ENCODE data around the gene ADPGK. TPM values are rescaled to one million over a fixed set of nuclear protein-coding genes. Genes with fewer than 3 reads are reported as not detected.
"Not testable (repeated sequence)": the region's sequence is repeated elsewhere in the genome, so short reads cannot be mapped to it uniquely, and the experiment has no call there.

Gene ADPGK
- total RNA-seq, 1 donor from 2014 or later = 67.3 TPM

DNA sequence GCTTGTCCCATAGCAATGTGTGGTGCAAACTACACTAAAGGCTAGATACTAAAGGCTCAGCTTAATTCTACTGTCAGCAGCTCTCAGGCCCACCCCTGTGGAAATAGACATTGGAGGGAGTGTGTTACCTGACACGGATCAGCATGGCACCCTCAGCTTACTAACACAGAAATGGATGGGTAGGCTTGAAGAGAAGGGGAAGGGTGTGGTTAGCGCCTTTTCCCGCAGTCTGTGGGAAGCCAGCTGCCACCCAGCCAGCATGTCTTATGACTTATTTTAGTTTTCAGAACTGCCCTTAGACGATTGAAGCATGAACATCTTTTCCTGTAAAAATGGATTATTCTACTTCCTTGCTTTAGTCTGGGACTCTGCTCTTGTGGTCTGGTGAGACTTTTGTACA is 25.8 kb upstream of the ADPGK start:
- H3K36me3 Mint-ChIP-seq (ENCODE audit: low read depth, unreplicated experiment) = peaks cover 4% of the 10 kb centered on the region
- H3K79me2 ChIP-seq (ENCODE audit: insufficient read depth, low read length) = no peaks in the 10 kb centered on the region
- H3K9me3 ChIP-seq (ENCODE audit: insufficient read depth, low read depth, low read length) = no peaks in the 10 kb centered on the region
- H3K4me1 ChIP-seq (ENCODE audit: insufficient read depth, low read length) = no peaks in the 10 kb centered on the region
- no peak overlapping the region for H3K4me2 ChIP-seq (ENCODE audit: low read length)
- no peak overlapping the region for H3K27ac ChIP-seq (ENCODE audit: low read depth, low read length)
- FAIRE-seq = no peak
- peaks cover 25% of the 10 kb centered on the region for H3K27me3 Mint-ChIP-seq (ENCODE audit: low read depth, unreplicated experiment)
- TF ChIP-seq, protein P1, sequence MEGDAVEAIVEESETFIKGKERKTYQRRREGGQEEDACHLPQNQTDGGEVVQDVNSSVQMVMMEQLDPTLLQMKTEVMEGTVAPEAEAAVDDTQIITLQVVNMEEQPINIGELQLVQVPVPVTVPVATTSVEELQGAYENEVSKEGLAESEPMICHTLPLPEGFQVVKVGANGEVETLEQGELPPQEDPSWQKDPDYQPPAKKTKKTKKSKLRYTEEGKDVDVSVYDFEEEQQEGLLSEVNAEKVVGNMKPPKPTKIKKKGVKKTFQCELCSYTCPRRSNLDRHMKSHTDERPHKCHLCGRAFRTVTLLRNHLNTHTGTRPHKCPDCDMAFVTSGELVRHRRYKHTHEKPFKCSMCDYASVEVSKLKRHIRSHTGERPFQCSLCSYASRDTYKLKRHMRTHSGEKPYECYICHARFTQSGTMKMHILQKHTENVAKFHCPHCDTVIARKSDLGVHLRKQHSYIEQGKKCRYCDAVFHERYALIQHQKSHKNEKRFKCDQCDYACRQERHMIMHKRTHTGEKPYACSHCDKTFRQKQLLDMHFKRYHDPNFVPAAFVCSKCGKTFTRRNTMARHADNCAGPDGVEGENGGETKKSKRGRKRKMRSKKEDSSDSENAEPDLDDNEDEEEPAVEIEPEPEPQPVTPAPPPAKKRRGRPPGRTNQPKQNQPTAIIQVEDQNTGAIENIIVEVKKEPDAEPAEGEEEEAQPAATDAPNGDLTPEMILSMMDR (IDR thresholded peaks at IDR 0.05; ENCODE audit: insufficient read depth, low read depth, low read length) = no peak
- no peak for TF ChIP-seq EZH2 (IDR thresholded peaks at IDR 0.05; ENCODE audit: insufficient read depth, low read length)
- peaks cover 9% of the 10 kb centered on the region for H3K27me3 ChIP-seq (ENCODE audit: insufficient read depth, low read length)
- H3K36me3 ChIP-seq (ENCODE audit: insufficient read depth, low read length) = no peaks in the 10 kb centered on the region
- H3K4me3 Mint-ChIP-seq (ENCODE audit: unreplicated experiment) = no peak overlapping the region
- no peak overlapping the region for H3K9ac ChIP-seq (ENCODE audit: low read length)
- H3K9me3 Mint-ChIP-seq (ENCODE audit: unreplicated experiment) = peaks cover 8% of the 10 kb centered on the region
- H2AFZ ChIP-seq (ENCODE audit: low read depth, low read length) = no peak overlapping the region
- H3K4me3 ChIP-seq (ENCODE audit: insufficient read depth, low read depth, low read length) = no peak overlapping the region
- H4K20me1 ChIP-seq (ENCODE audit: insufficient read depth, low read length) = no peaks in the 10 kb centered on the region
- no peaks in the 10 kb centered on the region for H3K4me1 Mint-ChIP-seq (ENCODE audit: low read depth, unreplicated experiment)
- H3K27ac Mint-ChIP-seq (ENCODE audit: unreplicated experiment) = no peak overlapping the region
- no peak for DNase-seq (ENCODE audit: low read depth)

DNA sequence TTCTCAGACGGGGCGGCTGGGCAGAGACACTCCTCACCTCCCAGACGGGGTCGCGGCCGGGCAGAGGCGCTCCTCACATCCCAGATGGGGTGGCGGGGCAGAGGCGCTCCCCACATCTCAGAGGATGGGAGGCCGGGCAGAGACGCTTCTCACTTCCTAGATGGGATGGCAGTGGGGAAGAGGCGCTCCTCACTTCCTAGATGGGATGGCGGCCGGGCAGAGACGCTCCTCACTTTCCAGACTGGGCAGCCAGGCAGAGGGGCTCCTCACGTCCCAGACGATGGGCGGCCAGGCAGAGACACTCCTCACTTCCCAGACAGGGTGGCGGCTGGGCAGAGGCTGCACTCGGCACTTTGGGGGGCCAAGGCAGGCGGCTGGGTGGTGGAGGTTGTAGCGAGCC is 23.8 kb upstream of the ADPGK start:
- not testable (repeated sequence) for H3K27me3 ChIP-seq (ENCODE audit: insufficient read depth, low read length); H3K9me3 ChIP-seq (ENCODE audit: insufficient read depth, low read depth, low read length); DNase-seq (ENCODE audit: low read depth); H3K9me3 Mint-ChIP-seq (ENCODE audit: unreplicated experiment); H3K36me3 ChIP-seq (ENCODE audit: insufficient read depth, low read length); H3K4me2 ChIP-seq (ENCODE audit: low read length); H3K4me1 Mint-ChIP-seq (ENCODE audit: low read depth, unreplicated experiment); H3K79me2 ChIP-seq (ENCODE audit: insufficient read depth, low read length); H3K9ac ChIP-seq (ENCODE audit: low read length); H3K27ac ChIP-seq (ENCODE audit: low read depth, low read length); H3K4me1 ChIP-seq (ENCODE audit: insufficient read depth, low read length); H3K27ac Mint-ChIP-seq (ENCODE audit: unreplicated experiment); H4K20me1 ChIP-seq (ENCODE audit: insufficient read depth, low read length); FAIRE-seq; H3K4me3 Mint-ChIP-seq (ENCODE audit: unreplicated experiment); H2AFZ ChIP-seq (ENCODE audit: low read depth, low read length); H3K36me3 Mint-ChIP-seq (ENCODE audit: low read depth, unreplicated experiment); H3K4me3 ChIP-seq (ENCODE audit: insufficient read depth, low read depth, low read length)
- H3K27me3 Mint-ChIP-seq (ENCODE audit: low read depth, unreplicated experiment) = peaks cover 14% of the 10 kb centered on the region

DNA sequence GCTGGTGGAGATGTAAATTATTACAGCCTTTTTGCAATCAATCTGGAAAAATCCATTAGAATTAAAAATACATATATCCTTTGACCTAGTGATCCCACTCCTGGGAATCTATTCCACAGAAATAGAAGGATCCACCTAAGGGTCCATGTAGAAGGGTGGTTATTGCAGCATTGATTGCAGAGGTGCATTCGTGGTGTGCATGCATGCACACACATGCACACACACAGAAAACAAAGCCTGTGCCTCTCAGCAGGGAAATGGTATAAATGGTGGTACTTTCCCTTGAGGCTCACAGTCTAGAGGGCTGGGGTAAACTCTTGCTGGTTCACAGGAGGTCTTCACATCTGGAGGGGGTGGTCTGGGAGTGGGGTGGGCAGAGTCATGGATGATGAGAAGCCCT is 19.4 kb upstream of the ADPGK start:
- no peaks in the 10 kb centered on the region for H3K36me3 ChIP-seq (ENCODE audit: insufficient read depth, low read length)
- FAIRE-seq (no peak), DNase-seq (ENCODE audit: low read depth) (no peak)
- no peaks in the 10 kb centered on the region for H3K79me2 ChIP-seq (ENCODE audit: insufficient read depth, low read length)
- H3K9me3 ChIP-seq (ENCODE audit: insufficient read depth, low read depth, low read length) = no peaks in the 10 kb centered on the region
- H2AFZ ChIP-seq (ENCODE audit: low read depth, low read length) = no peak overlapping the region
- no peak overlapping the region for H3K4me3 ChIP-seq (ENCODE audit: insufficient read depth, low read depth, low read length)
- H3K27me3 ChIP-seq (ENCODE audit: insufficient read depth, low read length) = no peaks in the 10 kb centered on the region
- no peaks in the 10 kb centered on the region for H3K4me1 ChIP-seq (ENCODE audit: insufficient read depth, low read length)
- Mint-ChIP-seq H3K4me3 (ENCODE audit: unreplicated experiment) (no peak overlapping the region), H3K9me3 (ENCODE audit: unreplicated experiment) (no peaks in the 10 kb centered on the region), H3K27ac (ENCODE audit: unreplicated experiment) (no peak overlapping the region), H3K27me3 (ENCODE audit: low read depth, unreplicated experiment) (no peaks in the 10 kb centered on the region), H3K4me1 (ENCODE audit: low read depth, unreplicated experiment) (peaks cover 10% of the 10 kb centered on the region), H3K36me3 (ENCODE audit: low read depth, unreplicated experiment) (no peaks in the 10 kb centered on the region)
- H3K9ac ChIP-seq (ENCODE audit: low read length) = no peak overlapping the region
- H3K4me2 ChIP-seq (ENCODE audit: low read length) = no peak overlapping the region
- no peak overlapping the region for H3K27ac ChIP-seq (ENCODE audit: low read depth, low read length)
- H4K20me1 ChIP-seq (ENCODE audit: insufficient read depth, low read length) = no peaks in the 10 kb centered on the region
- TF ChIP-seq, protein P1 (IDR thresholded peaks at IDR 0.05; ENCODE audit: insufficient read depth, low read depth, low read length) = no peak
- no peak for TF ChIP-seq EZH2 (IDR thresholded peaks at IDR 0.05; ENCODE audit: insufficient read depth, low read length)

All from astrocyte (in vitro differentiated cells and primary cell).